ENCODE data around the gene CD81.

DNA sequence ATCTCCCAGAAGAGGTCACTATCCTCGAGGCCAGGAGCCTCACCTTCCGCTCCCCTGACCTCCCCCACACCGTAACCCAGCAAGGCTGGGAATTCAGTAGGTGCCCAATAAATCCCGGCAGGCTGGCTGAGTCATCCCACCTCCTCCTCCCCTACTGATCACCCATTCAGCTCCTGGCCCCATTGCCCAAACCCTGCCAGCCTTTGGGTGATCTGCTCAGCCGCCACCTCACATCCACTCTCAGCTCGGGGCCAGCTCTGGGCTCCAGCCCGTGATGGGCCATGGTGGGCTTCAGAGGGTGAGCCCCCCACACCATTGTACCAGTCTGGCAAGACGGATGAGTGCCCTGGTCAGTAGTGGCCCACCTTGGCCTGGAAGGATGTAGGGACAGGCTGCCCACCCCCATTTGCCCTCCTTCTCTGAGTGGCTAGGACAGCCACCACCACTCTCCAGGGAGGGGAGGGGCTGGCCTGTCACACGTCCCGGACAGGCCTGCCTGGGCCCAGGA is 59.0 kb downstream of the CD81 start:
- TF ChIP-seq, protein P1, sequence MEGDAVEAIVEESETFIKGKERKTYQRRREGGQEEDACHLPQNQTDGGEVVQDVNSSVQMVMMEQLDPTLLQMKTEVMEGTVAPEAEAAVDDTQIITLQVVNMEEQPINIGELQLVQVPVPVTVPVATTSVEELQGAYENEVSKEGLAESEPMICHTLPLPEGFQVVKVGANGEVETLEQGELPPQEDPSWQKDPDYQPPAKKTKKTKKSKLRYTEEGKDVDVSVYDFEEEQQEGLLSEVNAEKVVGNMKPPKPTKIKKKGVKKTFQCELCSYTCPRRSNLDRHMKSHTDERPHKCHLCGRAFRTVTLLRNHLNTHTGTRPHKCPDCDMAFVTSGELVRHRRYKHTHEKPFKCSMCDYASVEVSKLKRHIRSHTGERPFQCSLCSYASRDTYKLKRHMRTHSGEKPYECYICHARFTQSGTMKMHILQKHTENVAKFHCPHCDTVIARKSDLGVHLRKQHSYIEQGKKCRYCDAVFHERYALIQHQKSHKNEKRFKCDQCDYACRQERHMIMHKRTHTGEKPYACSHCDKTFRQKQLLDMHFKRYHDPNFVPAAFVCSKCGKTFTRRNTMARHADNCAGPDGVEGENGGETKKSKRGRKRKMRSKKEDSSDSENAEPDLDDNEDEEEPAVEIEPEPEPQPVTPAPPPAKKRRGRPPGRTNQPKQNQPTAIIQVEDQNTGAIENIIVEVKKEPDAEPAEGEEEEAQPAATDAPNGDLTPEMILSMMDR (IDR thresholded peaks at IDR 0.05): no peak
- TF ChIP-seq POLR2A (IDR thresholded peaks at IDR 0.05) (no peak), POLR2AphosphoS5 (IDR thresholded peaks at IDR 0.05) (no peak)
